ENCODE data around the gene LYZ. TPM values are rescaled to one million over a fixed set of nuclear protein-coding genes. Genes with fewer than 3 reads are reported as not detected.

The LYZ gene
- total and polyA plus RNA-seq, 9 of the 15 experiments (the other 6 are each of a cell fraction or from before 2014, with no cell fraction given): 27.2 to 96.3 (median 42.1) TPM

- TF ChIP-seq THAP12 (CRISPR knock-in tag; IDR thresholded peaks at IDR 0.05): 0 out of 2 replicates have a peak, but pooled peaks have one; percentile 18
- 0 out of 2 replicates have a peak, but pooled peaks have one; percentile 78 for TF ChIP-seq RBM14 (IDR thresholded peaks at IDR 0.05; ENCODE audit: borderline replicate concordance, insufficient read depth, low read depth, low read length)
- TF ChIP-seq STAT5A (IDR thresholded peaks at IDR 0.05; ENCODE audit: borderline replicate concordance, low read length): no peak
- TF ChIP-seq SIN3A (IDR thresholded peaks at IDR 0.05; ENCODE audit: borderline replicate concordance in 2 of 2, control insufficient read depth in 1 of 2, low read depth in 2 of 2, low read length in 2 of 2): peak; percentile 81 to 86; a peak in 3 of 4 replicates
- no peak for TF ChIP-seq ETV6 (IDR thresholded peaks at IDR 0.05; ENCODE audit: borderline replicate concordance in 1 of 2, low read depth in 2 of 2, low read length in 1 of 2)
- peak; percentile 50; the same call in 1 of the 2 replicates for TF ChIP-seq ETV6 (CRISPR knock-in tag; IDR thresholded peaks at IDR 0.05; ENCODE audit: borderline replicate concordance)
- peak in 1 of 2 experiments; percentile 36; a peak in 1 of 4 replicates for TF ChIP-seq ZMIZ1 (IDR thresholded peaks at IDR 0.05; ENCODE audit: low read depth in 2 of 2, low read length in 2 of 2)
- TF ChIP-seq ZFP1 (CRISPR knock-in tag; IDR thresholded peaks at IDR 0.05): no peak
- no peak for TF ChIP-seq MCM7 (IDR thresholded peaks at IDR 0.05)
- TF ChIP-seq SMAD1 (IDR thresholded peaks at IDR 0.05; ENCODE audit: low read depth, low read length, partially characterized antibody): peak; percentile 43
- 0 out of 2 replicates have a peak, but pooled peaks have one; percentile 61 for TF ChIP-seq ERF (CRISPR knock-in tag; IDR thresholded peaks at IDR 0.05)
- TF ChIP-seq ZNF398 (CRISPR knock-in tag; IDR thresholded peaks at IDR 0.05): no peak
- TF ChIP-seq GABPA (tag; conservative IDR thresholded peaks at IDR 0.05; ENCODE audit: low read depth): peak; percentile 60
- TF ChIP-seq BCL6 (CRISPR knock-in tag; IDR thresholded peaks at IDR 0.05): no peak
- TF ChIP-seq HBP1 (CRISPR knock-in tag; IDR thresholded peaks at IDR 0.05): no peak
- TF ChIP-seq KDM1A (IDR thresholded peaks at IDR 0.05): peak in 1 of 2 experiments; percentile 38; a peak in 1 of 4 replicates
Measured at GRCh38 chr12:69359531-69360347, 11.6 kb downstream of the LYZ start, which contains the start of gene YEATS4 (continued).
